ENCODE measurements around the gene SRPK2. TPM values are rescaled to one million over a fixed set of nuclear protein-coding genes. Genes with fewer than 3 reads are reported as not detected.

Gene SRPK2
- total RNA-seq, 1 donor from 2014 or later, result 54.8 TPM

DNA sequence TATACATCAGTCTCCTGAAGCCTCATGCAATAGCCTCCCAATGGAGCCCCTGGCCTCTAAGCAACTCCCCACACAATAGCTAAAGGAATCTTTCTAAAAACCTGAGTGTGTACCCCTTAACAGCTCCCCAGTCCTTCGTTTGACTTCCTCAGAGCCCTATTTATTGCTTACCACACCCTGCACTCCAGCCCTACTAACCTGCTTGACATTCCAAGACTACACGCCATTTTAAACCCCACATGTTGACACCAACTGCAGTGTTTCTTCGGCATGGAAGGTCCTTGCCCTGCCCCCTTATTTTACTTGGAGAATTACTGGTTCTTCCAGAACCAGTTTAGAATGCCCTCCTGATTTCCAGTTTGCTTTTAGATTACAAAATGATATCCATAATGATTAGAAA is 10.8 kb downstream of the SRPK2 start:
- no peak overlapping the region for H3K9ac ChIP-seq (ENCODE audit: low read length)
- peaks cover 94% of the 10 kb centered on the region for H3K79me2 ChIP-seq (ENCODE audit: insufficient read depth, low read length)
- H3K27ac ChIP-seq (ENCODE audit: low read depth, low read length), result no peak overlapping the region
- H3K27me3 Mint-ChIP-seq (ENCODE audit: low read depth, unreplicated experiment), result no peaks in the 10 kb centered on the region
- H2AFZ ChIP-seq (ENCODE audit: low read depth, low read length), result no peak overlapping the region
- no peaks in the 10 kb centered on the region for H3K4me1 ChIP-seq (ENCODE audit: insufficient read depth, low read length)
- H3K4me1 Mint-ChIP-seq (ENCODE audit: low read depth, unreplicated experiment), result peaks cover 4% of the 10 kb centered on the region
- peak overlapping the region; percentile 37 for H3K27ac Mint-ChIP-seq (ENCODE audit: unreplicated experiment)
- H3K4me3 ChIP-seq (ENCODE audit: insufficient read depth, low read depth, low read length), result no peak overlapping the region
- H3K27me3 ChIP-seq (ENCODE audit: insufficient read depth, low read length), result no peaks in the 10 kb centered on the region
- H3K4me2 ChIP-seq (ENCODE audit: low read length), result no peak overlapping the region
- H3K9me3 Mint-ChIP-seq (ENCODE audit: unreplicated experiment), result no peaks in the 10 kb centered on the region
- FAIRE-seq, result no peak
- H3K9me3 ChIP-seq (ENCODE audit: insufficient read depth, low read depth, low read length), result no peaks in the 10 kb centered on the region
- TF ChIP-seq, protein P1, sequence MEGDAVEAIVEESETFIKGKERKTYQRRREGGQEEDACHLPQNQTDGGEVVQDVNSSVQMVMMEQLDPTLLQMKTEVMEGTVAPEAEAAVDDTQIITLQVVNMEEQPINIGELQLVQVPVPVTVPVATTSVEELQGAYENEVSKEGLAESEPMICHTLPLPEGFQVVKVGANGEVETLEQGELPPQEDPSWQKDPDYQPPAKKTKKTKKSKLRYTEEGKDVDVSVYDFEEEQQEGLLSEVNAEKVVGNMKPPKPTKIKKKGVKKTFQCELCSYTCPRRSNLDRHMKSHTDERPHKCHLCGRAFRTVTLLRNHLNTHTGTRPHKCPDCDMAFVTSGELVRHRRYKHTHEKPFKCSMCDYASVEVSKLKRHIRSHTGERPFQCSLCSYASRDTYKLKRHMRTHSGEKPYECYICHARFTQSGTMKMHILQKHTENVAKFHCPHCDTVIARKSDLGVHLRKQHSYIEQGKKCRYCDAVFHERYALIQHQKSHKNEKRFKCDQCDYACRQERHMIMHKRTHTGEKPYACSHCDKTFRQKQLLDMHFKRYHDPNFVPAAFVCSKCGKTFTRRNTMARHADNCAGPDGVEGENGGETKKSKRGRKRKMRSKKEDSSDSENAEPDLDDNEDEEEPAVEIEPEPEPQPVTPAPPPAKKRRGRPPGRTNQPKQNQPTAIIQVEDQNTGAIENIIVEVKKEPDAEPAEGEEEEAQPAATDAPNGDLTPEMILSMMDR (IDR thresholded peaks at IDR 0.05; ENCODE audit: insufficient read depth, low read depth, low read length), result no peak
- no peak for TF ChIP-seq EZH2 (IDR thresholded peaks at IDR 0.05; ENCODE audit: insufficient read depth, low read length)
- no peak overlapping the region for H3K4me3 Mint-ChIP-seq (ENCODE audit: unreplicated experiment)
- DNase-seq (ENCODE audit: low read depth), result no peak
- peaks cover 78% of the 10 kb centered on the region for H4K20me1 ChIP-seq (ENCODE audit: insufficient read depth, low read length)
- peaks cover 4% of the 10 kb centered on the region for H3K36me3 Mint-ChIP-seq (ENCODE audit: low read depth, unreplicated experiment)
- H3K36me3 ChIP-seq (ENCODE audit: insufficient read depth, low read length), result no peaks in the 10 kb centered on the region

DNA sequence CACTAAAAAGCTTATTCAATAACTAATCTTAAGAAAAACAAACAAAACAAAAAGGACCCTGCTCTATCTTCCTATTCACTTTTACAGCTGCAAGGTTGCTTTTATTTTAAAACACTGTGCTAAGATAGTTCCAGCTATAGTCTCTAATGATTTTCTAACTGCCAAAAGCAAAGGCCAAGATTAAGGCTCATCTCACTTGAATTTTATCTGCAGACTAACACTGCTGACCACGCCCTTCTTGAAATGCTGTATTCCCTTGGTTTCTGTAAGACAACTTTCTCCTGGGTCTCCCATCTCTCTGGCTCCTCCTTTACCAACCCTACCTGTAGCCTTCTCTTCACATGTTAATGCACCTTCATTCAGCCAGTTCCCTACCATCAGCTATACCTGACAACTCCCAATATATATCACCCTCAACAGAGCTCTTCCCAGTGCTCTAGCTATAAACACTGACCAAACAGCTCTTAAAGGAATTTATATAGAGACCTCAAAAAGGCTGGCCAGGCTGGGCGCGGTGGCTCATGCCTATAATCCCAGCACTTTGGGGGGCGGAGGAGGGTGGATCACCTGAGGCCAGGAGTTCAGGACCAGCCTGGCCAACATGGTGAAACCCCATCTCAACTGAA is 11.7 kb downstream of the SRPK2 start:
- no peaks in the 10 kb centered on the region for H3K9me3 ChIP-seq (ENCODE audit: insufficient read depth, low read depth, low read length)
- Mint-ChIP-seq H3K27ac (ENCODE audit: unreplicated experiment) (no peak overlapping the region), H3K9me3 (ENCODE audit: unreplicated experiment) (no peaks in the 10 kb centered on the region), H3K36me3 (ENCODE audit: low read depth, unreplicated experiment) (peaks cover 4% of the 10 kb centered on the region), H3K27me3 (ENCODE audit: low read depth, unreplicated experiment) (no peaks in the 10 kb centered on the region), H3K4me1 (ENCODE audit: low read depth, unreplicated experiment) (peaks cover 4% of the 10 kb centered on the region), H3K4me3 (ENCODE audit: unreplicated experiment) (no peak overlapping the region)
- no peaks in the 10 kb centered on the region for H3K36me3 ChIP-seq (ENCODE audit: insufficient read depth, low read length)
- no peaks in the 10 kb centered on the region for H3K27me3 ChIP-seq (ENCODE audit: insufficient read depth, low read length)
- no peak overlapping the region for H3K4me3 ChIP-seq (ENCODE audit: insufficient read depth, low read depth, low read length)
- no peaks in the 10 kb centered on the region for H3K4me1 ChIP-seq (ENCODE audit: insufficient read depth, low read length)
- DNase-seq (ENCODE audit: low read depth) (no peak), FAIRE-seq (no peak)
- peaks cover 95% of the 10 kb centered on the region for H3K79me2 ChIP-seq (ENCODE audit: insufficient read depth, low read length)
- TF ChIP-seq, protein P1 (IDR thresholded peaks at IDR 0.05; ENCODE audit: insufficient read depth, low read depth, low read length), result no peak
- no peak for TF ChIP-seq EZH2 (IDR thresholded peaks at IDR 0.05; ENCODE audit: insufficient read depth, low read length)
- H3K27ac ChIP-seq (ENCODE audit: low read depth, low read length), result no peak overlapping the region
- peaks cover 78% of the 10 kb centered on the region for H4K20me1 ChIP-seq (ENCODE audit: insufficient read depth, low read length)
- no peak overlapping the region for H3K4me2 ChIP-seq (ENCODE audit: low read length)
- no peak overlapping the region for H2AFZ ChIP-seq (ENCODE audit: low read depth, low read length)
- no peak overlapping the region for H3K9ac ChIP-seq (ENCODE audit: low read length)

DNA sequence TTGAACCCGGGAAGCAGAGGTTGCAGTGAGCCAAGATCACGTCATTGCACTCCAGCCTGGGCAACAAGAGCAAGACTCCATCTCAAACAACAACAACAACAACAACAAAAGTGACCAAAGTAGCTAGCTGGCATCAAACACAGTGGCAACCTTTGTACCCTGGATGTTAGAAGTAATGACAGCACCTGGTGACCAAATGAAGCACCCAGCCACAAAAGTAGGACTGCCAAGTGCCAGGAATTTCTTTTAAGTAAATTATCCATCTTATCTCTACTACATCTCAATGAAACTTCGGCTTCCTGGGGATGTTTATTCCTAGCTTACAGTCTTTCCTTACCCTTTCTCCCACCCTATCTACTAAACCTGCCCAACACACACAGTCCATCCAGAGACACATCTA is 18.8 kb downstream of the SRPK2 start:
- Histone ChIP-seq H3K4me3 (ENCODE audit: insufficient read depth, low read depth, low read length) (no peak overlapping the region), H4K20me1 (ENCODE audit: insufficient read depth, low read length) (peaks cover 76% of the 10 kb centered on the region), H3K4me1 (ENCODE audit: insufficient read depth, low read length) (no peaks in the 10 kb centered on the region), H3K27me3 (ENCODE audit: insufficient read depth, low read length) (no peaks in the 10 kb centered on the region), H3K36me3 (ENCODE audit: insufficient read depth, low read length) (no peaks in the 10 kb centered on the region), H3K9me3 (ENCODE audit: insufficient read depth, low read depth, low read length) (no peaks in the 10 kb centered on the region), H3K9ac (ENCODE audit: low read length) (no peak overlapping the region), H3K27ac (ENCODE audit: low read depth, low read length) (no peak overlapping the region), H3K79me2 (ENCODE audit: insufficient read depth, low read length) (peaks cover 94% of the 10 kb centered on the region), H3K4me2 (ENCODE audit: low read length) (no peak overlapping the region), H2AFZ (ENCODE audit: low read depth, low read length) (no peak overlapping the region)
- Mint-ChIP-seq H3K27ac (ENCODE audit: unreplicated experiment) (no peak overlapping the region), H3K36me3 (ENCODE audit: low read depth, unreplicated experiment) (no peaks in the 10 kb centered on the region), H3K9me3 (ENCODE audit: unreplicated experiment) (peaks cover 2% of the 10 kb centered on the region), H3K4me3 (ENCODE audit: unreplicated experiment) (no peak overlapping the region), H3K27me3 (ENCODE audit: low read depth, unreplicated experiment) (no peaks in the 10 kb centered on the region), H3K4me1 (ENCODE audit: low read depth, unreplicated experiment) (peaks cover 9% of the 10 kb centered on the region)
- FAIRE-seq (no peak), DNase-seq (ENCODE audit: low read depth) (no peak)
- TF ChIP-seq EZH2 (IDR thresholded peaks at IDR 0.05; ENCODE audit: insufficient read depth, low read length), result no peak
- TF ChIP-seq, protein P1 (IDR thresholded peaks at IDR 0.05; ENCODE audit: insufficient read depth, low read depth, low read length), result no peak

All from astrocyte (in vitro differentiated cells and primary cell).